GM10266 (cell line): ENCODE results near the gene ZMAT3.
"Not testable (repeated sequence)": the region's sequence is repeated elsewhere in the genome, so short reads cannot be mapped to it uniquely, and the experiment has no call there.

Experiments
- DNase-seq: peaks from one replicate; pipeline ENCODE4 v3.0.0; 2012; ENCODE audit errors: extremely low spot score
- CTCF ChIP-seq: IDR thresholded peaks from 2 replicates; pipeline ENCODE4 v1.5.1; 2012; ENCODE audit warnings: mild to moderate bottlenecking, low read depth; ENCODE audit not compliant: control insufficient read depth, insufficient read depth; ENCODE audit errors: missing control alignments

The ZMAT3 gene

DNA sequence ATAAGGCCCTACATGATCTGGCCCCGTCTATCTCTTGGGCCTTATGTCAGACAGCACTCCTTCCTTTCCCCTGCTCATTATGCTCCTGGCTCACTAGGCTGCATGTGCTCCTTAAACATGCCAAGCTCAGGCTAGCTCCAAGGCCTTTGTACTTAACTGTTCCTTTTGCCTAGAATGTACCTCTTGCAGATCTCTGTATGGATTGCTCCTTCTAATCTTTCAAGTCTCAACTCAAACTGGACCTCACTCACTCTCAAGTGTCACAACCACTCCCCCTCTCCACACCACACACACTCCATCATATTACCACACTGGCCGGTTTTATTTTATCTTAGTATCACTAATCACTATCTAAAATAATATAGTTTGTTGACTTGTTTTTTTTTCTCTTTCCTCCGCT is 36.4 kb downstream of the ZMAT3 start:
- DNase-seq: no peak
- no peak for TF ChIP-seq CTCF

GRCh38 chr3:179033304-179033657 is 38.3 kb downstream of the ZMAT3 start:
- not testable (repeated sequence) for DNase-seq

DNA sequence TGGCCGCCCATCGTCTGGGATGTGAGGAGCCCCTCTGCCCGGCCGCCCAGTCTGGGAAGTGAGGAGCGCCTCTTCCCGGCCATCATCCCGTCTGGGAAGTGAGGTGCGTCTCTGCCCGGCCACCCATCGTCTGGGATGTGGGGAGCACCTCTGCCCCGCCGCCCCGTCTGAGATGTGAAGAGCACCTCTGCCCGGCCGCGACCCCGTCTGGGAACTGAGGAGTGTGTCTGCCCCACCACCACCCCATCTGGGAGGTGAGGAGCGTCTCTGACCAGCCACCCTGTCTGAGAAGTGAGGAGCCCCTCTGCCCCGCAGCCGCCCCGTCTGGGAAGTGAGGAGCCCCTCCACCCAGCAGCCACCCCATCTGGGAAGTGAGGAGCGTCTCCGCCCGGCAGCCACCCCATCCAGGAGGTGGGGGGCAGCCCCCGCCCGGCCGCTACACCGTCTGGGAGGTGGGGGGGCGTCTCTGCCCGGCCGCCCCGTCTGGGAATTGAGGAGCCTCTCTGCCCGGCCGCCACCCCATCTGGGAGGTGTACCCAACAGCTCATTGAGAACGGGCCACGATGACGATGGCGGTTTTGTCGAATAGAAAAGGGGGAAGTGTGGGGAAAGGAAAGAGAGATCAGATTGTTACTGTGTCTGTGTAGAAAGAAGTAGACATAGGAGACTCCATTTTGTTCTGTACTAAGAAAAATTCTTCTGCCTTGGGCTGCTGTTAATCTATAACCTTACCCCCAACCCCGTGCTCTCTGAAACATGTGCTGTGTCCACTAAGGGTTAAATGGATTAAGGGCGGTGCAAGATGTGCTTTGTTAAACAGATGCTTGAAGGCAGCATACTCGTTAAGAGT is 38.9 kb downstream of the ZMAT3 start:
- DNase-seq: not testable (repeated sequence)

- DNase-seq: peak; percentile 3
- TF ChIP-seq CTCF: no peak
Measured at GRCh38 chr3:179029096-179029495, 42.5 kb downstream of the ZMAT3 start.

- no peak for TF ChIP-seq CTCF
- DNase-seq: no peak
Measured at GRCh38 chr3:179028408-179028807, 43.2 kb downstream of the ZMAT3 start.

- DNase-seq: peak; percentile 4
- no peak for TF ChIP-seq CTCF
Measured at GRCh38 chr3:179027326-179027900, 44.2 kb downstream of the ZMAT3 start.

- no peak for TF ChIP-seq CTCF
- DNase-seq: peak; percentile 2
Measured at GRCh38 chr3:179026636-179027035, 45.0 kb downstream of the ZMAT3 start.

DNA sequence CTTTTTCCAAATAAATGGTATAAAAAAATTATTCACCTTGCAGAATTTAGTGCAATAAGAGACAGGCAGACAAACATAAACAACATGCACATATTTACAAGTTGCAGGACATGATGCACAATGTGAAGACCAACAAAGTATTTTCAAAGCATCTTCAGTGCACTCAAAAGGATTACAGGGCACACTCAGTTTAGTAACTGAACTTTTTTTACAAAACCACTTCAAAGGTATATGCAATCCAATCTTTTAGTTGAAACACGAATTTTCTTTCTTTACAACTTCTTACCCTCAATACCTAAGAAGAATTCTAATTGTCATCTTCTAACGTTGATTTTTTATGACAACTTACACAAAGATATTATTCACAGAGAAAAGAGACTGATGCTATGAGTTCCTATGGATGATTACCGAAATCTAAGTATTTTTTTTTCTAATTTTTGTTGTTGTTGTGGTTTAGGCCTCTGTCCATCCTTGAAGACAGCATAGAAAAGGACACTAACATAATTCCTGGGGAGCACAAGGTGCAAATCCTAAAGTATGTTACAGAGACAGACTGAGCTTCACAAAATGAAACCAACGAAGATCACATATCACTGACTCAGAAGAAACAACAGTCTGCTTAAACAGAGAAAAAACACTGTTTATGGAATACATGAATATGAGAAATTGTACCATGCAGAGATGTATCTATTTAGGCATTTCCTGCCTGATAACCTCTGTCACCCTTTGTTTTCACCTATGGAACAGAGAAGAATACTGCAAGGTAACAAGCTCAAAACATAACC is 50.3 kb downstream of the ZMAT3 start:
- no peak for TF ChIP-seq CTCF
- DNase-seq: no peak
